Gastroesophageal sphincter (tissue), 4 donors: ENCODE measurements around the gene TTLL6. TPM values are rescaled to one million over a fixed set of nuclear protein-coding genes. Genes with fewer than 3 reads are reported as not detected.

ENCODE experiments used
- ATAC-seq: fragments of 150-250 bp; one replicate; pipeline ENCODE4 v1.9.1; 2016; ENCODE audit warnings: mild to moderate bottlenecking, moderate library complexity
- H3K27ac ChIP-seq, 4 donors: fragments of 200-600 bp; sonication (generic) in 3 of 4; 1 replicate in 3 of 4; 2 replicates in 1 of 4; pipeline ENCODE4 v1.5.1; 2016 to 2019
- H3K27me3 ChIP-seq: fragments of 200-600 bp; sonication (generic); one replicate; pipeline ENCODE4 v1.5.1; 2019
- H3K36me3 ChIP-seq, 2 donors: fragments of 200-600 bp; sonication (generic); one replicate each; pipeline ENCODE4 v1.5.1; 2019; ENCODE audit warnings: control low read depth in 1 of 2
- H3K4me1 ChIP-seq, 3 donors: fragments of 200-600 bp; sonication (generic); 1 replicate in 2 of 3; 2 replicates in 1 of 3; pipeline ENCODE4 v1.5.1; 2016 to 2019; ENCODE audit warnings: control low read depth in 2 of 3
- H3K4me3 ChIP-seq, 2 donors: fragments of 200-600 bp; sonication (generic); one replicate each; pipeline ENCODE4 v1.5.1; 2019; ENCODE audit warnings: mild to moderate bottlenecking in 1 of 2, moderate library complexity in 1 of 2
- H3K9me3 ChIP-seq, 3 donors: fragments of 200-600 bp; sonication (generic); one replicate each; pipeline ENCODE4 v1.5.1; 2017 to 2019; ENCODE audit warnings: control low read depth in 2 of 3
- EP300 ChIP-seq: sonication (generic); formaldehyde crosslinking; IDR thresholded peaks from one replicate; pipeline ENCODE4 v1.6.1; 2017; ENCODE audit warnings: antibody characterized with exemption, mild to moderate bottlenecking
- POLR2A ChIP-seq, 2 donors: fragments of 450-650 bp; IDR thresholded peaks; one replicate each; pipeline ENCODE4 v1.6.1; 2017; ENCODE audit warnings: antibody characterized with exemption in 2 of 2, mild to moderate bottlenecking in 2 of 2, moderate library complexity in 1 of 2
- POLR2AphosphoS5 ChIP-seq: sonication (generic); formaldehyde crosslinking; IDR thresholded peaks from one replicate; pipeline ENCODE4 v1.6.1; 2017; ENCODE audit warnings: antibody characterized with exemption
- WGBS, 2 donors: methylation state at CpG; one replicate each; pipeline ENCODE4 v1.1.5; 2018; ENCODE audit warnings: low coverage in 1 of 2; 5-methylcytosine and 5-hydroxymethylcytosine counted together
- total RNA-seq, 4 donors: library from RNA; depleted of rRNA; stranded (reverse); fragments of >200 nt; gene quantifications; one replicate each; pipeline ENCODE4 v1.1.0, GENCODE V29; 2016
- TF ChIP-seq, protein P1 (sequence below), 4 experiments: fragments of 200-600 bp in 2 of 4; fragments of 450-650 bp in 2 of 4; sonication (generic) in 1 of 4; IDR thresholded peaks; one replicate each; pipeline ENCODE4 v1.5.1; 2017 to 2019; ENCODE audit warnings: antibody characterized with exemption in 4 of 4, mild to moderate bottlenecking in 2 of 4, moderate library complexity in 2 of 4

Gene TTLL6
- total RNA-seq, 4 donors from 2014 or later, result not detected

GRCh38 chr17:48720266-48721008 lies 96.6 kb downstream of the TTLL6 start:
- 18 to 28% methylated on average over 4 to 11 of the region's 11 CpGs for WGBS, 2 donors
- Histone ChIP-seq H3K36me3 (no peaks in the 10 kb centered on the region), H3K4me3 (no peak overlapping the region), H3K27me3 (peaks cover 100% of the 10 kb centered on the region), H3K27ac (no peak overlapping the region), H3K9me3 (no peaks in the 10 kb centered on the region), H3K4me1 (peaks cover 0 to 47% (median 26%) of the 10 kb centered on the region in 3 donors)
- TF ChIP-seq POLR2A (IDR thresholded peaks at IDR 0.05) (no peak), POLR2AphosphoS5 (no peak), EP300 (no peak)
- TF ChIP-seq, protein P1, sequence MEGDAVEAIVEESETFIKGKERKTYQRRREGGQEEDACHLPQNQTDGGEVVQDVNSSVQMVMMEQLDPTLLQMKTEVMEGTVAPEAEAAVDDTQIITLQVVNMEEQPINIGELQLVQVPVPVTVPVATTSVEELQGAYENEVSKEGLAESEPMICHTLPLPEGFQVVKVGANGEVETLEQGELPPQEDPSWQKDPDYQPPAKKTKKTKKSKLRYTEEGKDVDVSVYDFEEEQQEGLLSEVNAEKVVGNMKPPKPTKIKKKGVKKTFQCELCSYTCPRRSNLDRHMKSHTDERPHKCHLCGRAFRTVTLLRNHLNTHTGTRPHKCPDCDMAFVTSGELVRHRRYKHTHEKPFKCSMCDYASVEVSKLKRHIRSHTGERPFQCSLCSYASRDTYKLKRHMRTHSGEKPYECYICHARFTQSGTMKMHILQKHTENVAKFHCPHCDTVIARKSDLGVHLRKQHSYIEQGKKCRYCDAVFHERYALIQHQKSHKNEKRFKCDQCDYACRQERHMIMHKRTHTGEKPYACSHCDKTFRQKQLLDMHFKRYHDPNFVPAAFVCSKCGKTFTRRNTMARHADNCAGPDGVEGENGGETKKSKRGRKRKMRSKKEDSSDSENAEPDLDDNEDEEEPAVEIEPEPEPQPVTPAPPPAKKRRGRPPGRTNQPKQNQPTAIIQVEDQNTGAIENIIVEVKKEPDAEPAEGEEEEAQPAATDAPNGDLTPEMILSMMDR (IDR thresholded peaks at IDR 0.05), result no peak
- no peak for ATAC-seq

DNA sequence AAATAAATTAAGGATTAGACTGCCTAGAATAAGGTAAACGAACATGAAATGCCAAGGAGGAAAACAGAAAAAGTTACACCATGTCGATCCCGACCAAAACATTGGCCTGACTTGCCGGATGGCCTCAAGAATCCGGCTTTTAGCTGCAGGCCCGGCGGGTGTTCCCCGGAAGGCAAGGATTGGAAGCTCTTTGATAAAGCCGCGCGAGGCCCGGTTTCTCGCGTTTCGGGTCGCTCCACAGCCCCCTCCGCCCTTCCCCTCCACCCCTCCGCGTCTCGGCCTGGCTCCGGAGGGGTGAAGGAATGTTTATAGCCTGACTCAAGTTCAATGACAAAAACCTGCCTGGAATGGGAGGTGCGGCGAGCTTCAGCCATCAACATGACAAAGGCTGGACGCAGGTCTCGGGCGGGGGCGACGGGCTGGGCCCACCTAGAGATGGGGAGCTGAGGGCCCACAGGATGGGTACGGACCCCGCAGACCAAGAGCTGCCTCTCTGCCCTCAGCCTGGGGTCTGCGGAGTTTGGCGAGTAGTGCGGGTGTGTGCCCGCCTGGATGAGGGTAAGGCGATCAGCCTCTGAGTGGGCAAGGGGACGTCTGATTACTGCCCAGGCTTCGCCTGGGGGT lies 97.3 kb downstream of the TTLL6 start:
- peaks cover 100% of the 10 kb centered on the region for H3K27me3 ChIP-seq
- no peak for ATAC-seq
- H3K9me3 ChIP-seq, result no peaks in the 10 kb centered on the region
- peaks cover 0 to 40% (median 19%) of the 10 kb centered on the region in 3 donors for H3K4me1 ChIP-seq
- no peaks in the 10 kb centered on the region for H3K36me3 ChIP-seq
- H3K4me3 ChIP-seq, result no peak overlapping the region
- 9 to 10% methylated on average over 17 to 19 of the region's 37 CpGs for WGBS, 2 donors
- no peak for TF ChIP-seq EP300
- TF ChIP-seq, protein P1 (IDR thresholded peaks at IDR 0.05), result no peak
- no peak for TF ChIP-seq POLR2A (IDR thresholded peaks at IDR 0.05)
- TF ChIP-seq POLR2AphosphoS5, result no peak
- H3K27ac ChIP-seq, result no peak overlapping the region

GRCh38 chr17:48718761-48719641 lies 98.0 kb downstream of the TTLL6 start:
- H3K4me3 ChIP-seq, result no peak overlapping the region
- WGBS, 2 donors, result 4 to 13% methylated on average over 4 to 24 of the region's 80 CpGs
- TF ChIP-seq, protein P1 (IDR thresholded peaks at IDR 0.05), result no peak
- TF ChIP-seq POLR2AphosphoS5, result no peak

GRCh38 chr17:48718227-48718760 lies 98.7 kb downstream of the TTLL6 start:
- Histone ChIP-seq H3K9me3 (no peaks in the 10 kb centered on the region), H3K36me3 (no peaks in the 10 kb centered on the region), H3K27ac (no peak overlapping the region), H3K4me3 (no peak overlapping the region), H3K4me1 (peaks cover 0 to 26% (median 10%) of the 10 kb centered on the region in 3 donors), H3K27me3 (peaks cover 100% of the 10 kb centered on the region)
- TF ChIP-seq POLR2AphosphoS5, result no peak
- no peak for TF ChIP-seq POLR2A (IDR thresholded peaks at IDR 0.05)
- no peak for ATAC-seq
- 19 to 20% methylated on average over 12 to 15 of the region's 24 CpGs for WGBS, 2 donors

More at GRCh38 chr17:48718761-48719641, 98.0 kb downstream of the TTLL6 start:
- no peak for ATAC-seq
- Histone ChIP-seq H3K27me3 (peaks cover 100% of the 10 kb centered on the region), H3K9me3 (no peaks in the 10 kb centered on the region), H3K27ac (no peak overlapping the region), H3K36me3 (no peaks in the 10 kb centered on the region), H3K4me1 (peaks cover 0 to 33% (median 15%) of the 10 kb centered on the region in 3 donors)
